HFFc6 (cell line): ENCODE data around the gene UCHL3. TPM values are rescaled to one million over a fixed set of nuclear protein-coding genes. Genes with fewer than 3 reads are reported as not detected.

Experiments
- DNase-seq: peaks from one replicate; pipeline ENCODE4 v3.0.0-alpha.2; 2018
- H3K27ac Mint-ChIP-seq: 2 replicates; pipeline ENCODE4 v1.8.0; 2020; ENCODE audit warnings: mild to moderate bottlenecking, mixed read lengths
- H3K27me3 Mint-ChIP-seq: 2 replicates; pipeline ENCODE4 v1.8.0; 2021; ENCODE audit warnings: mild to moderate bottlenecking, moderate library complexity, mixed read lengths; ENCODE audit not compliant: insufficient read depth
- H3K36me3 Mint-ChIP-seq: 2 replicates; pipeline ENCODE4 v1.8.0; 2021; ENCODE audit warnings: low read depth, mixed read lengths
- H3K4me1 Mint-ChIP-seq: 2 replicates; pipeline ENCODE4 v1.8.0; 2020; ENCODE audit warnings: low read depth, mixed read lengths
- H3K4me3 Mint-ChIP-seq: 2 replicates; pipeline ENCODE4 v1.8.0; 2020; ENCODE audit warnings: mild to moderate bottlenecking, moderate library complexity, mixed read lengths
- H3K9me3 Mint-ChIP-seq: 2 replicates; pipeline ENCODE4 v1.8.0; 2020; ENCODE audit warnings: mild to moderate bottlenecking, mixed read lengths
- CTCF ChIP-seq: fragments of 200-600 bp; sonication (generic); IDR thresholded peaks from 2 replicates; pipeline ENCODE4 v1.5.0; 2021; ENCODE audit warnings: antibody characterized with exemption, mild to moderate bottlenecking
- total RNA-seq, 6 experiments: library from RNA; stranded (reverse); fragmentation: NEBNext Ultra II Directional; extraction: Animal tissue kit (Norgen Biotek cat#: 25700); gene quantifications; 2 replicates in 1 of 6; 3 replicates in 5 of 6; pipeline ENCODE4 v1.2.3, GENCODE V29; 2021

UCHL3 gene
- total RNA-seq, 6 experiments from 2014 or later = 51.4 to 67.4 (median 54.4) TPM

- Mint-ChIP-seq H3K27me3 (no peaks in the 10 kb centered on the region; the same call in 1 of the 2 replicates), H3K36me3 (0 out of 2 replicates have a peak, but pooled peaks cover 4% of the 10 kb centered on the region), H3K9me3 (no peaks in the 10 kb centered on the region), H3K4me1 (0 out of 2 replicates have a peak, but pooled peaks cover 7% of the 10 kb centered on the region), H3K4me3 (no peak overlapping the region), H3K27ac (no peak overlapping the region)
- DNase-seq = no peak
- TF ChIP-seq CTCF = no peak
Measured at GRCh38 chr13:75508002-75508548, 41.5 kb upstream of the UCHL3 start.

GRCh38 chr13:75511051-75511625 lies 38.5 kb upstream of the UCHL3 start:
- Mint-ChIP-seq H3K4me3 (no peak overlapping the region), H3K36me3 (0 out of 2 replicates have a peak, but pooled peaks cover 1% of the 10 kb centered on the region), H3K27ac (no peak overlapping the region), H3K4me1 (peaks cover 10% of the 10 kb centered on the region), H3K9me3 (no peaks in the 10 kb centered on the region), H3K27me3 (no peaks in the 10 kb centered on the region; the same call in 1 of the 2 replicates)
- no peak for DNase-seq
- no peak; the same call in 1 of the 2 replicates for TF ChIP-seq CTCF

GRCh38 chr13:75512253-75512652 lies 37.3 kb upstream of the UCHL3 start:
- Mint-ChIP-seq H3K4me3 (no peak overlapping the region), H3K4me1 (peaks cover 10% of the 10 kb centered on the region), H3K9me3 (no peaks in the 10 kb centered on the region), H3K36me3 (no peaks in the 10 kb centered on the region), H3K27ac (no peak overlapping the region), H3K27me3 (no peaks in the 10 kb centered on the region; the same call in 1 of the 2 replicates)
- TF ChIP-seq CTCF = no peak
- no peak for DNase-seq

GRCh38 chr13:75513271-75513670 lies 36.3 kb upstream of the UCHL3 start:
- no peak for DNase-seq
- Mint-ChIP-seq H3K27me3 (no peaks in the 10 kb centered on the region; the same call in 1 of the 2 replicates), H3K27ac (no peak overlapping the region), H3K4me1 (peaks cover 10% of the 10 kb centered on the region), H3K9me3 (no peaks in the 10 kb centered on the region), H3K4me3 (no peak overlapping the region), H3K36me3 (no peaks in the 10 kb centered on the region)
- no peak for TF ChIP-seq CTCF

GRCh38 chr13:75514080-75514995 lies 35.3 kb upstream of the UCHL3 start:
- no peak for TF ChIP-seq CTCF
- no peak overlapping the region for H3K27ac Mint-ChIP-seq
- H3K4me1 Mint-ChIP-seq = peaks cover 10% of the 10 kb centered on the region

More at GRCh38 chr13:75514080-75514995, 35.3 kb upstream of the UCHL3 start:
- Mint-ChIP-seq H3K4me3 (no peak overlapping the region), H3K9me3 (peaks cover 4% of the 10 kb centered on the region; the same call in 1 of the 2 replicates), H3K27me3 (no peaks in the 10 kb centered on the region; the same call in 1 of the 2 replicates), H3K36me3 (no peaks in the 10 kb centered on the region)
- peak; percentile 22 for DNase-seq
